ENCODE measurements around the gene EVPLL.
A peak's percentile ranks its signal among the peaks of the same experiment; 100 is the strongest.
"Not testable (repeated sequence)": the region's sequence is repeated elsewhere in the genome, so short reads cannot be mapped to it uniquely, and the experiment has no call there.

EVPLL gene

GRCh38 chr17:18388728-18389127 is 11.2 kb downstream of the EVPLL start:
- H3K9me3 ChIP-seq (ENCODE audit: insufficient read depth, low read depth, low read length); H3K4me1 ChIP-seq (ENCODE audit: insufficient read depth, low read length, poor library complexity, severe bottlenecking); H3K4me2 ChIP-seq (ENCODE audit: low read depth, low read length, poor library complexity, severe bottlenecking); H3F3A ChIP-seq (ENCODE audit: low read depth); H3K36me3 ChIP-seq (ENCODE audit: insufficient read depth, low read length); H3K9ac ChIP-seq (ENCODE audit: low read depth, low read length, poor library complexity, severe bottlenecking); H3K79me2 ChIP-seq (ENCODE audit: insufficient read depth, low read length); H3K27me3 ChIP-seq (ENCODE audit: insufficient read depth, low read length, poor library complexity, severe bottlenecking); H2AFZ ChIP-seq (ENCODE audit: low read length); H3K9me2 ChIP-seq (replicated peaks; ENCODE audit: low read depth, low read length); H3K4me3 ChIP-seq (ENCODE audit: low read length, poor library complexity, severe bottlenecking); H4K20me1 ChIP-seq (ENCODE audit: insufficient read depth, low read length, poor library complexity, severe bottlenecking): not testable (repeated sequence)

DNA sequence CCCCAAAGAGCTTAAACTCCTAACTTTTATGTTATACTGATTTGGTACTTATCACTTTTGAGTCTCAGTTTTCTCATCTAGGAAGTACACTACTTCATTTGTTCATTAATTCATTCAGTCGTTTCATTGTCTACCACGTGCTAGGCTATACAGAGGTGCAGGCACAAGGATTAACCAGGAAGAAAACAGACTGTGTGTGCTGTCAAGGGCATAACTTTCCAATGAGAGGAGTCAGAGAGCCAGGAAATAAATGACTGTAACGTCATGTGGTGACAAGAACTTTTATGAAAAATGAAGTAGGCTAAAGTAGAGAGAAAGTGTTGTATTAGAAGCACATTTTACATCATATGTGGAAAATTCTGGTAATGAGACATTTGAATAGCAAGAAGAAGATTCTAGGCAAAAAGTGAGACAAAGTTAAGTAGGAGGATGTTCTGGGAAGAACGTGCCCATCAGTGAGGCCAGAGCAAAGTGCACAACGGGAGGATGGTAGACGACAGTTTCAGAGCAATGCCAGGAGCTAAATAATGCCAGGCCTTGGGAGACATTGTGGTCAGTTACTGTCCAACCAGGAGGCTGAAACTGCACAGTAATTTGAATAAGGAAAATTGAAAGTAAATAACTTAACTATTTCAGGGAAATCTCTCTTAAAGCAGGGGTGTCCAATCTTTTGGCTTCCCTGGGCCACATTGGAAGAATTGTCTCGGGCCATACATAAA is 24.5 kb downstream of the EVPLL start:
- not testable (repeated sequence) for H3K79me2 ChIP-seq (ENCODE audit: insufficient read depth, low read length)

DNA sequence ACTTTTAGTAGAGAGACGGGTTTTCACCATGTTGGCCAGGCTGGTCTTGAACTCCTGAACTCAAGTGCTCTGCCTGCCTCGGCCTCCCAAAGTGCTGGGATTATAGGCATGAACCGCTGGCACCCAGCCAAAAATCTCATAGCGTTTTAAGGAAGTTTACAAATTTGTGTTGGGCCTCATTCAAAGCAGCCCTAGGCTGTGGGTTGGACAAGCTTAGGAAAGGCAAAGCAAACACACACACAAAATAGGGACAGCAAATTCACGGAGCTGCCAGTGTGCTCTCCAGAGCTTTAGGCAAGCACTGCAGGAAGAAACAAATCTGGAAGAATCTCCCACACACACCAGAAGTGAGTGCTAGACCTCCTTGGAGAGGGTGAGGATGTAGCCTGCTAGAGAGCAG is 25.6 kb downstream of the EVPLL start:
- not testable (repeated sequence) for H3K79me2 ChIP-seq (ENCODE audit: insufficient read depth, low read length)

More for the DNA sequence above, 24.5 kb downstream of the EVPLL start:
- not testable (repeated sequence) for H3K9ac ChIP-seq (ENCODE audit: low read depth, low read length, poor library complexity, severe bottlenecking); H3K36me3 ChIP-seq (ENCODE audit: insufficient read depth, low read length); H4K20me1 ChIP-seq (ENCODE audit: insufficient read depth, low read length, poor library complexity, severe bottlenecking); H3K4me1 ChIP-seq (ENCODE audit: insufficient read depth, low read length, poor library complexity, severe bottlenecking); H3K9me3 ChIP-seq (ENCODE audit: insufficient read depth, low read depth, low read length); H2AFZ ChIP-seq (ENCODE audit: low read length); H3F3A ChIP-seq (ENCODE audit: low read depth); H3K27me3 ChIP-seq (ENCODE audit: insufficient read depth, low read length, poor library complexity, severe bottlenecking); H3K9me2 ChIP-seq (replicated peaks; ENCODE audit: low read depth, low read length); H3K4me2 ChIP-seq (ENCODE audit: low read depth, low read length, poor library complexity, severe bottlenecking); H3K4me3 ChIP-seq (ENCODE audit: low read length, poor library complexity, severe bottlenecking)

DNA sequence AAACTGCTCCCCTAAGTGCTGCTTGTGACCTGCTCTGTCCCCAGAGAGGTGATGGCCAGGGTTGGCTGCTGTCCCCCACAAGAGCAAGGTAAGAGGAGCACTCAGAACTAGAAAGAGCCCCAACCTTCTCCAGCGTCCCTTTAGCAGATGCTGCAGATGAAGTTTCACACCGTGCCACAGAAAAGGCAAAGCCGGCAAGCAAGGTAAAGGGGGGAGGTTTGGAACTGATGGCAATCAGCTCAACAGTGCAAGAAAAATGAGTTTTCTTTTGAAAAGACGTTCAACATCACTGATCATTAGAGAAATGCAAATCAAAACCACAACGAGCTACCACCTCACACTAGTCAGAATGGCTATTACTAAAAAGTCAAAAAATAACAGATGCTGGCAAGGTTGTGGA is 26.0 kb downstream of the EVPLL start:
- not testable (repeated sequence) for H3K27me3 ChIP-seq (ENCODE audit: insufficient read depth, low read length, poor library complexity, severe bottlenecking); H3K9me3 ChIP-seq (ENCODE audit: insufficient read depth, low read depth, low read length); H2AFZ ChIP-seq (ENCODE audit: low read length); H3K36me3 ChIP-seq (ENCODE audit: insufficient read depth, low read length); H3K4me1 ChIP-seq (ENCODE audit: insufficient read depth, low read length, poor library complexity, severe bottlenecking); H3F3A ChIP-seq (ENCODE audit: low read depth); H3K4me3 ChIP-seq (ENCODE audit: low read length, poor library complexity, severe bottlenecking); H3K9ac ChIP-seq (ENCODE audit: low read depth, low read length, poor library complexity, severe bottlenecking); H3K79me2 ChIP-seq (ENCODE audit: insufficient read depth, low read length); H3K4me2 ChIP-seq (ENCODE audit: low read depth, low read length, poor library complexity, severe bottlenecking); H3K9me2 ChIP-seq (replicated peaks; ENCODE audit: low read depth, low read length); H4K20me1 ChIP-seq (ENCODE audit: insufficient read depth, low read length, poor library complexity, severe bottlenecking)

More for the DNA sequence above, 25.6 kb downstream of the EVPLL start:
- not testable (repeated sequence) for H2AFZ ChIP-seq (ENCODE audit: low read length); H3K4me1 ChIP-seq (ENCODE audit: insufficient read depth, low read length, poor library complexity, severe bottlenecking); H3K36me3 ChIP-seq (ENCODE audit: insufficient read depth, low read length); H3K9me2 ChIP-seq (replicated peaks; ENCODE audit: low read depth, low read length); H3K27me3 ChIP-seq (ENCODE audit: insufficient read depth, low read length, poor library complexity, severe bottlenecking); H3K9me3 ChIP-seq (ENCODE audit: insufficient read depth, low read depth, low read length); H3K4me3 ChIP-seq (ENCODE audit: low read length, poor library complexity, severe bottlenecking); H3K4me2 ChIP-seq (ENCODE audit: low read depth, low read length, poor library complexity, severe bottlenecking); H4K20me1 ChIP-seq (ENCODE audit: insufficient read depth, low read length, poor library complexity, severe bottlenecking); H3F3A ChIP-seq (ENCODE audit: low read depth); H3K9ac ChIP-seq (ENCODE audit: low read depth, low read length, poor library complexity, severe bottlenecking)

DNA sequence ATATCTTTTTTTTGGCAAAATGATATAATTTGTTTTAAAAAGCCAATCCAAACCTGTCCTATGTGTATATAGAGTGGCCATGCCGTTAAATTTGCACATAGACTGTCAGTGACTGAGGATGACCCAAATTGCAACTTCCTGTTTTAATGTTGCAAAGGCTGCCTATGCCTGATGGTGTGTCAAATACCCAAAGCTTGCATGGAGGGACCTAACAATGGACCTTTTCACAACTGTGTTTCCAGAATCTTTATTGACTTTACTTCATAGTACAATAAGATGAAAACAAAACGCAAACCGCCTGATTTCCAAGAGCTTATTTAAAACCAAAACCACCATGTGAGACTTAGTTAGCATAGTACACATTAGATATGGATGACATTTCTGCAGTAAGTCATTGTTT is 31.3 kb downstream of the EVPLL start:
- not testable (repeated sequence) for H3K9me2 ChIP-seq (replicated peaks; ENCODE audit: low read depth, low read length); H4K20me1 ChIP-seq (ENCODE audit: insufficient read depth, low read length, poor library complexity, severe bottlenecking); H3K36me3 ChIP-seq (ENCODE audit: insufficient read depth, low read length); H3F3A ChIP-seq (ENCODE audit: low read depth); H2AFZ ChIP-seq (ENCODE audit: low read length); H3K4me1 ChIP-seq (ENCODE audit: insufficient read depth, low read length, poor library complexity, severe bottlenecking); H3K27me3 ChIP-seq (ENCODE audit: insufficient read depth, low read length, poor library complexity, severe bottlenecking); H3K9me3 ChIP-seq (ENCODE audit: insufficient read depth, low read depth, low read length)
- Histone ChIP-seq H3K9ac (ENCODE audit: low read depth, low read length, poor library complexity, severe bottlenecking) (peak overlapping the region; percentile 20), H3K4me3 (ENCODE audit: low read length, poor library complexity, severe bottlenecking) (peak overlapping the region; percentile 62), H3K4me2 (ENCODE audit: low read depth, low read length, poor library complexity, severe bottlenecking) (peak overlapping the region; percentile 68), H3K79me2 (ENCODE audit: insufficient read depth, low read length) (peaks cover 25% of the 10 kb centered on the region)

DNA sequence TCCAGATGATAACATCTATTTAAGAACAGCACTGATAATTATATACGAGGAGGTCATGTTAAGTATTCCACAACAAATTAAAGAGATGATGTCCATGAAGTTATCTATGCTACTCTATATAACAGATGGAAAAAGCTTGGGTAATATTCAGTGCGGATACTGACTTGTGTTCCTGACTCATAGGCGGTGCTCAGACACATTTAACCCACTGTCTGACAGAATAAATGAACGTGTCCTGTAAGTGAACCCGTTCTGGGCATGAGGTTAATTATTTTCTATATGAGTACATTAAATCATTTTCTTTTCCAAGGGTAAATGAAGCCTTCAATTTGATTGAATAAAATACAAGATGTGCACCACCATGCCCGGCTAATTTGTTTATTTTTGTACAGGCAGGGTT is 31.7 kb downstream of the EVPLL start:
- H3K4me2 ChIP-seq (ENCODE audit: low read depth, low read length, poor library complexity, severe bottlenecking), result peak overlapping the region; percentile 68
- H2AFZ ChIP-seq (ENCODE audit: low read length); H4K20me1 ChIP-seq (ENCODE audit: insufficient read depth, low read length, poor library complexity, severe bottlenecking); H3K27me3 ChIP-seq (ENCODE audit: insufficient read depth, low read length, poor library complexity, severe bottlenecking); H3K9me3 ChIP-seq (ENCODE audit: insufficient read depth, low read depth, low read length); H3K9me2 ChIP-seq (replicated peaks; ENCODE audit: low read depth, low read length); H3K36me3 ChIP-seq (ENCODE audit: insufficient read depth, low read length); H3F3A ChIP-seq (ENCODE audit: low read depth); H3K4me1 ChIP-seq (ENCODE audit: insufficient read depth, low read length, poor library complexity, severe bottlenecking): not testable (repeated sequence)
- peak overlapping the region; percentile 62 for H3K4me3 ChIP-seq (ENCODE audit: low read length, poor library complexity, severe bottlenecking)
- peaks cover 25% of the 10 kb centered on the region for H3K79me2 ChIP-seq (ENCODE audit: insufficient read depth, low read length)
- H3K9ac ChIP-seq (ENCODE audit: low read depth, low read length, poor library complexity, severe bottlenecking), result peak overlapping the region; percentile 20

DNA sequence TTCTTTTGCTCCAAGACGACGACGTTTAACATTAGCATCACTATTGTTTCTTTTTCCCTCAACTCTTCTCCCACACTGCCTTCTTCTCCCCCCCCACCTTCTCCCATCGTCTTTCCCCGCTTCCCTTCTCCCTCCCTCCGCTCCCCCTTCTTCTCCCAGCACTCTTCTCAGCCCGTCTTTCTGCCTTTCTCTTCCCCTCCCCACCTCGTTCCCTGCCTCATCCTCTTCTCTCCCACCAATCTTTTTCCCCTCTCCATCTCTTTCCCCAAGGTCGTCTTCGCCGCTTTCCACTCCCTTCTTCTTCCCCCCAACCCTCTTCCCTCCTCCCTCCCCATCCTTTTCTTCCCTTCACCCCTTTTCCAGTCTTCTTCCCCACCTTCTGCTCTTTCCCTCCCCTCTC is 33.2 kb downstream of the EVPLL start:
- H3K9ac ChIP-seq (ENCODE audit: low read depth, low read length, poor library complexity, severe bottlenecking), result peak overlapping the region; percentile 97
- H3K4me2 ChIP-seq (ENCODE audit: low read depth, low read length, poor library complexity, severe bottlenecking), result peak overlapping the region; percentile 68
- not testable (repeated sequence) for H2AFZ ChIP-seq (ENCODE audit: low read length)

More for the DNA sequence above, 33.2 kb downstream of the EVPLL start:
- H3K4me1 ChIP-seq (ENCODE audit: insufficient read depth, low read length, poor library complexity, severe bottlenecking); H4K20me1 ChIP-seq (ENCODE audit: insufficient read depth, low read length, poor library complexity, severe bottlenecking); H3K9me3 ChIP-seq (ENCODE audit: insufficient read depth, low read depth, low read length); H3K36me3 ChIP-seq (ENCODE audit: insufficient read depth, low read length); H3F3A ChIP-seq (ENCODE audit: low read depth); H3K9me2 ChIP-seq (replicated peaks; ENCODE audit: low read depth, low read length); H3K27me3 ChIP-seq (ENCODE audit: insufficient read depth, low read length, poor library complexity, severe bottlenecking): not testable (repeated sequence)
- Histone ChIP-seq H3K79me2 (ENCODE audit: insufficient read depth, low read length) (peaks cover 25% of the 10 kb centered on the region), H3K4me3 (ENCODE audit: low read length, poor library complexity, severe bottlenecking) (peak overlapping the region; percentile 74)
